Measurements from ENCODE around the gene SOSTDC1.

Gene SOSTDC1

GRCh38 chr7:16417906-16418305 lies 47.6 kb downstream of the SOSTDC1 start:
- DNase-seq, result no peak

GRCh38 chr7:16416289-16417282 lies 49.0 kb downstream of the SOSTDC1 start:
- DNase-seq, result no peak

- DNase-seq, result no peak
These were observed 53.0 kb downstream of the SOSTDC1 start for GRCh38 chr7:16412274-16413254.

Measured in DMS79 (cell line).